ENCODE results near the gene NSG1. TPM values are rescaled to one million over a fixed set of nuclear protein-coding genes. Genes with fewer than 3 reads are reported as not detected.

The NSG1 gene
- total RNA-seq, 4 donors from 2014 or later, result 0.13 TPM; not detected in 3

DNA sequence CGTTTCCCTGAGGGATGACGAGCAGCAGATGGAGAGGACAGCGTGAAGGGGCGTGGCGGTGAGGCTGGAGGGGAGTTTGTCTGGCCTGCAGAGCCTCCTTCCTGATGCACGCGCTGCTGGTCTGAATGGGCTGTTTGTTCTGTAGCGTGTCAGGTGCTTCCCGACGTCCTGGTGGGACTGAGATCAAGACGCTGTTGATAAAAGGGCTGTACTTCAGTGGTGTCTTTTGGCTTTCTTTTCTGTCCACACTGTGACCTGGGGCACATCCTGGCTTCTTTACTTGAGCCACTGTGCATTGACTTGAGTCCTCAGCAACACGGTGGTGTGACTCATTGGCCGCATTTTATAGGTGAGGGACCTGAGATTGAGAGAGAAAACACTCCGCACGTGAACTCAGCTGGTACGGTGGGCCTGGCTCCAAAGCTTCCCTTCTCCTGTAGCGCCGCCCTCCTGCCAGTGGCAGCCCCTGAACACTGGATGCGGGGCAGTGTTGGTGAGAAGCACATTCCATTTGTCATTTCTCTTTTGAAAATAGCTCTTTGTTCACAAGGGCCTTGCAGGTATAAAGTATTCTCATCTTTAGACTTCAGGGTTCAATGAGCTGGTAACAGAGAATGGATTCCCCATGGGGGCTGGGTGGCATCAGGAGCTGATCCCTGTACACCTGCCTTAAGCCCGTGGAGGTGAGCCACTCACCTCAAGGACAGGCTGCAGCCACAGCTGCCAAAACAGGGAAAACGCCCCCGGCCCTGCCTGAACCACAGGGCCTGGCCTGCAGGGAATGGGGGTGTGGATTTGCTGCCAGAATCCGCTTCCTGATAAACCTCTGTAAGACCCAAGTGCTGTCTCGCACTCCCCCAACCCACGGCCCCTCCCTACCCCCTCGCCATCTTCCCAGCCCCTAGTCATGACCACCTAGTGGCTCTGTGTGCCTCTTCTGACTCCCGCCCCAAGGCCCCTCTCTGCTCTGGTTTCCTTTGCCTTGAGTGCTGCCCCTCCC lies 29.2 kb downstream of the NSG1 start:
- DNase-seq (no peak), ATAC-seq (no peak)
- no peaks in the 10 kb centered on the region for H3K9me3 ChIP-seq
- in situ Hi-C loops (cut with MboI; ENCODE audit: low sequenced_read_pairs in 4 of 4) (no loop called here), intact Hi-C loops (cut with DNase I; ENCODE audit: low total_unique reads) (no loop called here)
- no peak overlapping the region for H3K27ac ChIP-seq
- peaks cover 0 to 35% of the 10 kb centered on the region in 2 donors for H3K36me3 ChIP-seq
- no peak overlapping the region for H3K4me3 ChIP-seq
- no peaks in the 10 kb centered on the region for H3K4me1 ChIP-seq
- TF ChIP-seq, protein P1, sequence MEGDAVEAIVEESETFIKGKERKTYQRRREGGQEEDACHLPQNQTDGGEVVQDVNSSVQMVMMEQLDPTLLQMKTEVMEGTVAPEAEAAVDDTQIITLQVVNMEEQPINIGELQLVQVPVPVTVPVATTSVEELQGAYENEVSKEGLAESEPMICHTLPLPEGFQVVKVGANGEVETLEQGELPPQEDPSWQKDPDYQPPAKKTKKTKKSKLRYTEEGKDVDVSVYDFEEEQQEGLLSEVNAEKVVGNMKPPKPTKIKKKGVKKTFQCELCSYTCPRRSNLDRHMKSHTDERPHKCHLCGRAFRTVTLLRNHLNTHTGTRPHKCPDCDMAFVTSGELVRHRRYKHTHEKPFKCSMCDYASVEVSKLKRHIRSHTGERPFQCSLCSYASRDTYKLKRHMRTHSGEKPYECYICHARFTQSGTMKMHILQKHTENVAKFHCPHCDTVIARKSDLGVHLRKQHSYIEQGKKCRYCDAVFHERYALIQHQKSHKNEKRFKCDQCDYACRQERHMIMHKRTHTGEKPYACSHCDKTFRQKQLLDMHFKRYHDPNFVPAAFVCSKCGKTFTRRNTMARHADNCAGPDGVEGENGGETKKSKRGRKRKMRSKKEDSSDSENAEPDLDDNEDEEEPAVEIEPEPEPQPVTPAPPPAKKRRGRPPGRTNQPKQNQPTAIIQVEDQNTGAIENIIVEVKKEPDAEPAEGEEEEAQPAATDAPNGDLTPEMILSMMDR (IDR thresholded peaks at IDR 0.05 in 4 of 5, conservative IDR thresholded peaks at IDR 0.05 in 1 of 5), result no peak
- no peak for TF ChIP-seq POLR2A (IDR thresholded peaks at IDR 0.05)
- no peaks in the 10 kb centered on the region for H3K27me3 ChIP-seq

DNA sequence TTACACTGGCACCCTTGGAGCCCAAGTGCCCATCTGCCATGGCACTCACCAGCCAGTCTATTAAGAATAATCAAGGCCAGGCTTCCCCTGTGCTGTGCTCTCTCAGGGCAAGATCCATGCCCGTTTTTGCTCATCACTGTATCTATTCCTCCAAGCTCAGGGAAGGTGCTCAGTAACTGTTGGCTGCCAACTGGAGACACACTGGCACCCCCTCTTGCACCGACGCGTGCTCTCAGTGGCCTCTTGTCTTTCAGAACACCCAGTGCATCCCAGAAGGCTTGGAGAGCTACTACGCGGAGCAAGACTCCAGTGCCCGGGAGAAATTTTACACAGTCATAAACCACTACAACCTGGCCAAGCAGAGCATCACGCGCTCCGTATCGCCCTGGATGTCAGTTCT lies 30.1 kb downstream of the NSG1 start:
- H3K36me3 ChIP-seq, result peaks cover 0 to 42% of the 10 kb centered on the region in 2 donors
- intact Hi-C loops (cut with DNase I; ENCODE audit: low total_unique reads) (no loop called here), in situ Hi-C loops (cut with MboI; ENCODE audit: low sequenced_read_pairs in 4 of 4) (no loop called here)
- no peak overlapping the region for H3K4me3 ChIP-seq
- H3K27me3 ChIP-seq, result no peaks in the 10 kb centered on the region
- H3K9me3 ChIP-seq, result no peaks in the 10 kb centered on the region
- no peak overlapping the region for H3K27ac ChIP-seq
- TF ChIP-seq, protein P1 (IDR thresholded peaks at IDR 0.05 in 4 of 5, conservative IDR thresholded peaks at IDR 0.05 in 1 of 5), result no peak
- no peak for TF ChIP-seq POLR2A (IDR thresholded peaks at IDR 0.05)
- no peak for DNase-seq
- no peaks in the 10 kb centered on the region for H3K4me1 ChIP-seq
- ATAC-seq, result no peak

DNA sequence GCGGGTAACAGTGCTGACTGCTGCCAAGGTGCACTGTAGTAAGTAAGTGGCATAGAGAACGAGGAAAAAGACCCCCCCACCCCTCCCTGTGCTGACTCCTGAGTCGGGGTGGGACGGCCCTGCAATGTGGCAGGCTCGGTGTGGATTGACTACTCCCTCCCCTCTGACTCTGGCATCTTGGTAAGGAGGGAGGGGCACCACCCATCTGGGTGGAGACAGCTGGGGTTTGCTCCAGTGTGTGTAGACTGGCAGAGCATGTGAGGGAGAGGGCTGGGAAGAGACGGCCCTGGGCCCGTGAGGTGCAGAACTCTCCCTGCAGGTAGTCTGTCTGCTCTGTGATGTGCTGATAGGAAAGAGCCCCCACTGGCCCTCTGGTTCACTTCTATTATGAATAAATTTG lies 31.0 kb downstream of the NSG1 start:
- no peak for DNase-seq
- no peaks in the 10 kb centered on the region for H3K9me3 ChIP-seq
- H3K27me3 ChIP-seq, result no peaks in the 10 kb centered on the region
- H3K27ac ChIP-seq, result no peak overlapping the region
- peaks cover 0 to 48% of the 10 kb centered on the region in 2 donors for H3K36me3 ChIP-seq
- TF ChIP-seq, protein P1 (IDR thresholded peaks at IDR 0.05 in 4 of 5, conservative IDR thresholded peaks at IDR 0.05 in 1 of 5), result no peak
- TF ChIP-seq POLR2A (IDR thresholded peaks at IDR 0.05), result no peak
- ATAC-seq, result no peak
- no peaks in the 10 kb centered on the region for H3K4me1 ChIP-seq
- in situ Hi-C loops (cut with MboI; ENCODE audit: low sequenced_read_pairs in 4 of 4), result no loop called here
- no peak overlapping the region for H3K4me3 ChIP-seq
- intact Hi-C loops (cut with DNase I; ENCODE audit: low total_unique reads), result no loop called here

DNA sequence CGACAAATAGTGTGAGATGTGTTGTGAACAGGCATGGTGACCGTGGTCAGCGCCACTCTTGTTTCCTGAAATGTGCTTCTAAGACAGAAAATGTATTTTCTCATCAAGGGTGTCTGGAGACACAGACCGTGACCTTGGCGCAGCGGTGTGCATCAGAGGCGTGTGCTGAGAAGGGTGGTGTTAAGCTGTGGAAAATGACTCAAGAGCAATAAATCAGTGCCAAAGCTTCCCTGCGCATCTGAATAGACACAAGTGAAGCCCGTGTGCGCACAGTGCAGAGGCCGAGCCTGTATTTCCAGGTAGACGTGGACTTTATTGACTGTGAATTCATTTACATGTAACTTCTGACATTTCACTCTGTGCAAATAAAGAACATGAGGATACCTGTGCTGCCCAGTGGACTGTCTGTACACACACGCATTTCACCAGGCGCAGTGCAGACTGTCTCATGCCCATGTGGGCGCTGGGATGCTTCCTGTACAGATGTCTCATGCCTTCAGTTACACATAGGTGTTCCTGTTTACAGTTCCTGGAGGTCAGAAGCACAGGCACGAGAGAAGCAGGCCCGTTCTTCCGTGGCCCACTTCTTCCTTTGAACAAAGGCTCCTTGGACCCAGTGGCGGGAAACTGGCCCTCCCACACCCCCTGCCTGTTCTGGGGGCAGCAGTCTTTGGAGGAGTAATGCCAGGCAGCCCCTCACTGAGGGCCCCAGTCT lies 31.9 kb downstream of the NSG1 start:
- Histone ChIP-seq H3K4me1 (no peaks in the 10 kb centered on the region), H3K27ac (no peak overlapping the region), H3K9me3 (no peaks in the 10 kb centered on the region), H3K36me3 (peaks cover 0 to 56% of the 10 kb centered on the region in 2 donors), H3K27me3 (no peaks in the 10 kb centered on the region), H3K4me3 (no peak overlapping the region)
- intact Hi-C loops (cut with DNase I; ENCODE audit: low total_unique reads), result no loop called here
- ATAC-seq, result no peak
- TF ChIP-seq POLR2A (IDR thresholded peaks at IDR 0.05), result no peak
- TF ChIP-seq, protein P1 (IDR thresholded peaks at IDR 0.05 in 4 of 5, conservative IDR thresholded peaks at IDR 0.05 in 1 of 5), result no peak
- no peak for DNase-seq
- in situ Hi-C loops (cut with MboI; ENCODE audit: low sequenced_read_pairs in 4 of 4), result no loop called here

All from gastrocnemius medialis (tissue), 4 donors.